ENCODE measurements around the gene PSMD14. TPM values are rescaled to one million over a fixed set of nuclear protein-coding genes. Genes with fewer than 3 reads are reported as not detected.

PSMD14 gene
- total and polyA plus RNA-seq, 3 experiments from 2014 or later = 53.8 to 106 (median 100) TPM

GRCh38 chr2:161424891-161425727, 116.9 kb downstream of the PSMD14 start:
- H3K9me3 ChIP-seq (ENCODE audit: low read length) = no peaks in the 10 kb centered on the region
- H3K27ac ChIP-seq (ENCODE audit: low read depth, low read length) = no peak overlapping the region
- peaks cover 69% of the 10 kb centered on the region for H3K27me3 ChIP-seq (ENCODE audit: insufficient read depth, low read length, poor library complexity, severe bottlenecking)
- Mint-ChIP-seq H3K4me1 (peaks cover 24 to 41% (median 30%) of the 10 kb centered on the region in 3 donors), H3K4me3 (peak overlapping the region in 6 of 7 donors; percentile 6 to 89 (median 75)), H3K27me3 (peaks cover 76 to 89% of the 10 kb centered on the region in 2 donors), H3K36me3 (no peaks in the 10 kb centered on the region), H3K9me3 (peaks cover 4 to 15% (median 12%) of the 10 kb centered on the region in 5 donors), H3K27ac (peak overlapping the region in 2 of 8 donors; percentile 11 to 20)
- DNase-seq = no peak
- H3K4me1 ChIP-seq (ENCODE audit: insufficient read depth, low read length) = peaks cover 9% of the 10 kb centered on the region
- ChIA-PET CTCF (interaction anchor here (1.8 kb wide), 1 partner anchor 10 kb away, joined by 5 read pairs; no protein-coding TSS in a partner anchor), POLR2A (no interaction called here)
- no peaks in the 10 kb centered on the region for H3K36me3 ChIP-seq (ENCODE audit: insufficient read depth, low read length)
- H3K4me3 ChIP-seq (ENCODE audit: low read length) = no peak overlapping the region

- Histone ChIP-seq H3K4me3 (ENCODE audit: low read length) (no peak overlapping the region), H3K27ac (ENCODE audit: low read depth, low read length) (no peak overlapping the region), H3K36me3 (ENCODE audit: insufficient read depth, low read length) (no peaks in the 10 kb centered on the region), H3K27me3 (ENCODE audit: insufficient read depth, low read length, poor library complexity, severe bottlenecking) (peaks cover 61% of the 10 kb centered on the region), H3K9me3 (ENCODE audit: low read length) (no peaks in the 10 kb centered on the region), H3K4me1 (ENCODE audit: insufficient read depth, low read length) (peaks cover 9% of the 10 kb centered on the region)
- Mint-ChIP-seq H3K4me3 (peak overlapping the region in 1 of 7 donors; percentile 42), H3K36me3 (no peaks in the 10 kb centered on the region), H3K4me1 (peaks cover 24 to 41% (median 30%) of the 10 kb centered on the region in 3 donors), H3K27me3 (peaks cover 71 to 89% of the 10 kb centered on the region in 2 donors), H3K9me3 (peaks cover 4 to 14% (median 12%) of the 10 kb centered on the region in 5 donors), H3K27ac (no peak overlapping the region)
- DNase-seq = no peak
- CTCF ChIA-PET = no interaction called here
- POLR2A ChIA-PET = no interaction called here
Observed at GRCh38 chr2:161425728-161426454, 117.7 kb downstream of the PSMD14 start.

GRCh38 chr2:161426455-161426921, 118.3 kb downstream of the PSMD14 start:
- H3K27me3 ChIP-seq (ENCODE audit: insufficient read depth, low read length, poor library complexity, severe bottlenecking) = peaks cover 55% of the 10 kb centered on the region
- POLR2A ChIA-PET = no interaction called here
- DNase-seq = no peak
- H3K4me3 ChIP-seq (ENCODE audit: low read length) = no peak overlapping the region
- H3K4me1 ChIP-seq (ENCODE audit: insufficient read depth, low read length) = peaks cover 9% of the 10 kb centered on the region
- peak overlapping the region in 5 of 7 donors; percentile 2 to 46 (median 44) for H3K4me3 Mint-ChIP-seq
- H3K27ac ChIP-seq (ENCODE audit: low read depth, low read length) = no peak overlapping the region
- H3K36me3 Mint-ChIP-seq = no peaks in the 10 kb centered on the region
- H3K4me1 Mint-ChIP-seq = peaks cover 24 to 41% (median 30%) of the 10 kb centered on the region in 3 donors
- no peaks in the 10 kb centered on the region for H3K9me3 ChIP-seq (ENCODE audit: low read length)
- CTCF ChIA-PET = no interaction called here
- H3K27me3 Mint-ChIP-seq = peaks cover 70 to 89% of the 10 kb centered on the region in 2 donors
- H3K27ac Mint-ChIP-seq = peak overlapping the region in 1 of 8 donors; percentile 25
- peaks cover 4 to 14% (median 12%) of the 10 kb centered on the region in 5 donors for H3K9me3 Mint-ChIP-seq
- H3K36me3 ChIP-seq (ENCODE audit: insufficient read depth, low read length) = no peaks in the 10 kb centered on the region

- Histone ChIP-seq H3K27ac (ENCODE audit: low read depth, low read length) (no peak overlapping the region), H3K36me3 (ENCODE audit: insufficient read depth, low read length) (no peaks in the 10 kb centered on the region), H3K27me3 (ENCODE audit: insufficient read depth, low read length, poor library complexity, severe bottlenecking) (peaks cover 50% of the 10 kb centered on the region), H3K9me3 (ENCODE audit: low read length) (no peaks in the 10 kb centered on the region), H3K4me3 (ENCODE audit: low read length) (no peak overlapping the region), H3K4me1 (ENCODE audit: insufficient read depth, low read length) (peaks cover 9% of the 10 kb centered on the region)
- Mint-ChIP-seq H3K9me3 (peaks cover 4 to 14% (median 12%) of the 10 kb centered on the region in 5 donors), H3K27ac (peak overlapping the region in 1 of 8 donors; percentile 25), H3K4me1 (peaks cover 24 to 41% (median 30%) of the 10 kb centered on the region in 3 donors), H3K36me3 (no peaks in the 10 kb centered on the region), H3K4me3 (peak overlapping the region; percentile 14 to 77 (median 64)), H3K27me3 (peaks cover 70 to 89% of the 10 kb centered on the region in 2 donors)
- no peak for DNase-seq
- ChIA-PET CTCF (no interaction called here), POLR2A (no interaction called here)
Observed at GRCh38 chr2:161426922-161427663, 118.9 kb downstream of the PSMD14 start.

- H3K36me3 Mint-ChIP-seq = no peaks in the 10 kb centered on the region
- H3K9me3 ChIP-seq (ENCODE audit: low read length) = no peaks in the 10 kb centered on the region
- H3K27me3 Mint-ChIP-seq = peaks cover 71 to 86% of the 10 kb centered on the region in 2 donors
- peaks cover 4 to 13% (median 12%) of the 10 kb centered on the region in 5 donors for H3K9me3 Mint-ChIP-seq
- no peaks in the 10 kb centered on the region for H3K36me3 ChIP-seq (ENCODE audit: insufficient read depth, low read length)
- ChIA-PET CTCF (no interaction called here), POLR2A (no interaction called here)
- H3K4me1 Mint-ChIP-seq = peaks cover 20 to 34% (median 30%) of the 10 kb centered on the region in 3 donors
- H3K27ac Mint-ChIP-seq = no peak overlapping the region
- no peak overlapping the region for H3K4me3 ChIP-seq (ENCODE audit: low read length)
- peaks cover 43% of the 10 kb centered on the region for H3K27me3 ChIP-seq (ENCODE audit: insufficient read depth, low read length, poor library complexity, severe bottlenecking)
- peak in 1 of 5 donors; percentile 43 for DNase-seq
- peak overlapping the region; percentile 21 to 77 (median 64) for H3K4me3 Mint-ChIP-seq
- H3K27ac ChIP-seq (ENCODE audit: low read depth, low read length) = no peak overlapping the region
- H3K4me1 ChIP-seq (ENCODE audit: insufficient read depth, low read length) = peaks cover 9% of the 10 kb centered on the region
Observed at GRCh38 chr2:161427664-161428587, 119.7 kb downstream of the PSMD14 start.

GRCh38 chr2:161430386-161430785, 122.2 kb downstream of the PSMD14 start:
- Histone ChIP-seq H3K27ac (ENCODE audit: low read depth, low read length) (no peak overlapping the region), H3K4me3 (ENCODE audit: low read length) (no peak overlapping the region), H3K9me3 (ENCODE audit: low read length) (no peaks in the 10 kb centered on the region), H3K4me1 (ENCODE audit: insufficient read depth, low read length) (no peaks in the 10 kb centered on the region), H3K36me3 (ENCODE audit: insufficient read depth, low read length) (no peaks in the 10 kb centered on the region), H3K27me3 (ENCODE audit: insufficient read depth, low read length, poor library complexity, severe bottlenecking) (peaks cover 25% of the 10 kb centered on the region)
- Mint-ChIP-seq H3K27ac (no peak overlapping the region), H3K4me1 (peaks cover 5 to 19% (median 15%) of the 10 kb centered on the region in 3 donors), H3K36me3 (no peaks in the 10 kb centered on the region), H3K9me3 (peaks cover 4 to 14% (median 11%) of the 10 kb centered on the region in 5 donors), H3K4me3 (no peak overlapping the region), H3K27me3 (peaks cover 58 to 89% of the 10 kb centered on the region in 2 donors)
- no peak for DNase-seq
- ChIA-PET CTCF (no interaction called here), POLR2A (no interaction called here)

- H3K9me3 ChIP-seq (ENCODE audit: low read length) = no peaks in the 10 kb centered on the region
- peaks cover 9% of the 10 kb centered on the region for H3K27me3 ChIP-seq (ENCODE audit: insufficient read depth, low read length, poor library complexity, severe bottlenecking)
- ChIA-PET CTCF (no interaction called here), POLR2A (no interaction called here)
- Mint-ChIP-seq H3K4me1 (peaks cover 5 to 8% (median 7%) of the 10 kb centered on the region in 3 donors), H3K36me3 (no peaks in the 10 kb centered on the region), H3K27ac (no peak overlapping the region), H3K9me3 (peaks cover 0 to 13% (median 5%) of the 10 kb centered on the region in 5 donors), H3K27me3 (peaks cover 51 to 88% of the 10 kb centered on the region in 2 donors), H3K4me3 (no peak overlapping the region)
- no peaks in the 10 kb centered on the region for H3K4me1 ChIP-seq (ENCODE audit: insufficient read depth, low read length)
- no peak for DNase-seq
- no peak overlapping the region for H3K4me3 ChIP-seq (ENCODE audit: low read length)
- H3K36me3 ChIP-seq (ENCODE audit: insufficient read depth, low read length) = no peaks in the 10 kb centered on the region
- H3K27ac ChIP-seq (ENCODE audit: low read depth, low read length) = no peak overlapping the region
Observed at GRCh38 chr2:161432107-161432506, 123.9 kb downstream of the PSMD14 start.

Measured in CD8-positive, alpha-beta memory T cell (primary cell).